Lung (tissue), 12 donors: ENCODE results near the gene GRID1. TPM values are rescaled to one million over a fixed set of nuclear protein-coding genes. Genes with fewer than 3 reads are reported as not detected.

Source experiments
- ATAC-seq: fragments of 200-7000 bp; cut with Tn5 transposase; one replicate; pipeline ENCODE4 v1.9.1; 2020; ENCODE audit warnings: moderate number of reproducible peaks; ENCODE audit not compliant: insufficient read depth, low FRiP score
- DNase-seq, 3 donors: peaks; one replicate each; pipeline ENCODE4 v3.0.0-alpha.2; 2013 to 2017
- H3K27ac ChIP-seq, 2 donors: one replicate each; pipeline ENCODE4 v1.5.1; 2013; ENCODE audit warnings: mild to moderate bottlenecking in 2 of 2, moderate library complexity in 2 of 2, control low read depth in 1 of 2, inconsistent platforms in 1 of 2, low read depth in 1 of 2, low read length in 1 of 2
- H3K27me3 ChIP-seq, 3 donors: one replicate each; pipeline ENCODE4 v1.5.1; 2013; ENCODE audit warnings: low read length in 2 of 3; ENCODE audit not compliant: control insufficient read depth in 3 of 3, insufficient read depth in 3 of 3
- H3K36me3 ChIP-seq, 4 donors: one replicate each; pipeline ENCODE4 v1.5.1; 2013; ENCODE audit warnings: low read length in 4 of 4, mild to moderate bottlenecking in 1 of 4, moderate library complexity in 1 of 4; ENCODE audit not compliant: control insufficient read depth in 4 of 4, insufficient read depth in 4 of 4
- H3K4me1 ChIP-seq, 5 donors: one replicate each; pipeline ENCODE4 v1.5.1; 2013; ENCODE audit warnings: low read length in 5 of 5, mild to moderate bottlenecking in 2 of 5, moderate library complexity in 1 of 5; ENCODE audit not compliant: control insufficient read depth in 5 of 5, insufficient read depth in 5 of 5
- H3K4me3 ChIP-seq: one replicate; pipeline ENCODE4 v1.5.1; 2013; ENCODE audit warnings: mild to moderate bottlenecking, control low read depth, moderate library complexity
- H3K9ac ChIP-seq, 2 donors: one replicate each; pipeline ENCODE4 v1.5.1; 2013; ENCODE audit warnings: low read length in 2 of 2, control low read depth in 1 of 2; ENCODE audit not compliant: insufficient read depth in 1 of 2
- H3K9me3 ChIP-seq, 4 donors: one replicate each; pipeline ENCODE4 v1.5.1; 2013; ENCODE audit warnings: low read length in 3 of 4, mild to moderate bottlenecking in 1 of 4, moderate library complexity in 1 of 4; ENCODE audit not compliant: control insufficient read depth in 4 of 4, insufficient read depth in 3 of 4
- WGBS, 2 donors: extraction: QIAGEN DNeasy Blood & Tissue Kit; methylation state at CpG; one replicate each; pipeline ENCODE4 v1.1.7; 2013; 5-methylcytosine and 5-hydroxymethylcytosine counted together
- polyA plus RNA-seq, 2 donors: library from polyadenylated mRNA; stranded (reverse); fragments of 200-250 nt; gene quantifications; one replicate each; pipeline ENCODE4 v1.2.1, GENCODE V29; 2013
- total RNA-seq, 2 donors: library from RNA; depleted of rRNA in 1 of 2; stranded (reverse); fragments of >200 nt in 1 of 2; gene quantifications; one replicate each; pipeline ENCODE4 v1.2.1, GENCODE V29; 2014 to 2021
- TF ChIP-seq, protein P1 (sequence below): IDR thresholded peaks from 2 replicates; pipeline ENCODE4 v1.5.1; 2012; ENCODE audit warnings: mild to moderate bottlenecking; ENCODE audit errors: control extremely low read depth, extremely low read depth
- donor health status: control.
- donor health status: control.
- donor health status: Bipolar disorder and iron deficiency.
- donor health status: healthy.
- donor health status: DM: yes; HTN: yes; CAD: no.

The GRID1 gene
- total and polyA plus RNA-seq, 4 donors, result 1.1 to 3.6 (median 2.2) TPM

DNA sequence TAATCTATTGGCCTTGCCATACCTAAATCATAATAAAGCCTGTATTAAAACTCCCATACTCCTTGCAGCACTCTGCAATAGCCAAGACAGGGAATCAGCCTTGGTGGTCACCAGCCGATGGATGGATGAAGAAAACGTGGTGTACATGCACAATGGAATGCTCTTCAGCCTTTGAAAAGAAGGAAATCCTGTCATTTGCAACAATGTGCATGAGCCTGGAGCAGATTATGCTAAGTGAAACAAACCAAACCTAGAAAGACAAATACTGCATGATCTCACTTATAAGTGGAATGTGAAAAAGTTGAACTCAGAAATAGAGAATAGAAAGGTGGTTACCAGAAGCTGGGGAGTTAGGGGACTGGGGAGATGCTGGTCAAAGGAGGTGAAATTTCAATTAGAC lies 218.5 kb downstream of the GRID1 start:
- H3K27me3 ChIP-seq, result no peaks in the 10 kb centered on the region
- H3K27ac ChIP-seq, result no peak overlapping the region
- H3K9me3 ChIP-seq, result peaks cover 0 to 2% (median 0%) of the 10 kb centered on the region in 4 donors
- no peak for DNase-seq
- no peaks in the 10 kb centered on the region for H3K4me1 ChIP-seq
- no peaks in the 10 kb centered on the region for H3K36me3 ChIP-seq
- WGBS, 2 donors, result 60 to 71% methylated on average over 2 of the region's 2 CpGs
- no peak overlapping the region for H3K4me3 ChIP-seq
- ATAC-seq, result no peak
- no peak overlapping the region for H3K9ac ChIP-seq
- TF ChIP-seq, protein P1, sequence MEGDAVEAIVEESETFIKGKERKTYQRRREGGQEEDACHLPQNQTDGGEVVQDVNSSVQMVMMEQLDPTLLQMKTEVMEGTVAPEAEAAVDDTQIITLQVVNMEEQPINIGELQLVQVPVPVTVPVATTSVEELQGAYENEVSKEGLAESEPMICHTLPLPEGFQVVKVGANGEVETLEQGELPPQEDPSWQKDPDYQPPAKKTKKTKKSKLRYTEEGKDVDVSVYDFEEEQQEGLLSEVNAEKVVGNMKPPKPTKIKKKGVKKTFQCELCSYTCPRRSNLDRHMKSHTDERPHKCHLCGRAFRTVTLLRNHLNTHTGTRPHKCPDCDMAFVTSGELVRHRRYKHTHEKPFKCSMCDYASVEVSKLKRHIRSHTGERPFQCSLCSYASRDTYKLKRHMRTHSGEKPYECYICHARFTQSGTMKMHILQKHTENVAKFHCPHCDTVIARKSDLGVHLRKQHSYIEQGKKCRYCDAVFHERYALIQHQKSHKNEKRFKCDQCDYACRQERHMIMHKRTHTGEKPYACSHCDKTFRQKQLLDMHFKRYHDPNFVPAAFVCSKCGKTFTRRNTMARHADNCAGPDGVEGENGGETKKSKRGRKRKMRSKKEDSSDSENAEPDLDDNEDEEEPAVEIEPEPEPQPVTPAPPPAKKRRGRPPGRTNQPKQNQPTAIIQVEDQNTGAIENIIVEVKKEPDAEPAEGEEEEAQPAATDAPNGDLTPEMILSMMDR, result no peak

DNA sequence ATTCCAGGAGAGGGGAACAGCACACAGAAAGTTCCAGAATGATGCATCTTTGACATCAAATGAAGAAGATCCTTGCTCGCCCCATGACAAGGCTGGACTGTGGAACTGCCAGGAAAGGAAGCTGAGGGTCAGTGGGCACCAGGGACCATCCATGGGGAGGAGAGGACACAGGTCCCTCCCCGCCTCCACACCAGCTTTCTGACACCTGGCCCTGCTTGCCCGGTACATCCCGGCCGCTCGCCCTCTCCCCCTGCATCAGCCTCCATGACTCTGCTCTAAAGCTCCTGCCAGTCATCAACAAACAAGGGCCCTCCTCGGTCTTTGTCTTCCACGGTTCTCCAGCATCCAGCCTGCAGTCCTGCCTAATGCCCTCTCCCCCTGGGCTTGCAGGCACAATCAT lies 222.3 kb downstream of the GRID1 start:
- Histone ChIP-seq H3K9me3 (peaks cover 0 to 3% (median 0%) of the 10 kb centered on the region in 4 donors), H3K27ac (no peak overlapping the region), H3K36me3 (no peaks in the 10 kb centered on the region), H3K27me3 (no peaks in the 10 kb centered on the region), H3K9ac (no peak overlapping the region), H3K4me1 (no peaks in the 10 kb centered on the region), H3K4me3 (no peak overlapping the region)
- no peak for DNase-seq
- 86 to 90% methylated on average over 5 to 8 of the region's 8 CpGs for WGBS, 2 donors
- no peak for ATAC-seq
- TF ChIP-seq, protein P1, result no peak

DNA sequence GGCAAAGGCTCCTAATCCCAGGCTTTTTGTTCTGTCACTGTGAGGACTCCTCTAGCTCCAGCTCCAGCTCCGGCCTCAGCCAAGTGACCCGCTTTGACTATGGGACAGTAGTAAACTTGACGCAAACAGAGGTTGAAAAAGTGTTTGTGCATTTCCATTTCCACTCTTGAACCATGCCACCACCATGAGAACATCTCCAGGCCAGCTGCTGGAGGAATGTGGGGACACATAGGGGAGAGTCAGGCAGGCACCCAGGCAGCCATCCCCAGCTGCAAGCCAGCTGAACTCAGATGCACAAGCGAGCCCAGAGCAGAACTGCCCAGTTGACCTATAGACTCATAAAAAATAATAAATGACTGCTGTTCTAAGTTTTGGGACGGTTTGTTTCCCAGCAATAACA lies 224.7 kb downstream of the GRID1 start:
- Histone ChIP-seq H3K4me3 (no peak overlapping the region), H3K27ac (no peak overlapping the region), H3K4me1 (no peaks in the 10 kb centered on the region), H3K27me3 (no peaks in the 10 kb centered on the region), H3K9me3 (peaks cover 0 to 2% (median 0%) of the 10 kb centered on the region in 4 donors), H3K36me3 (no peaks in the 10 kb centered on the region), H3K9ac (no peak overlapping the region)
- no peak for DNase-seq
- TF ChIP-seq, protein P1, result no peak
- ATAC-seq, result no peak
- 83 to 88% methylated on average over 5 of the region's 5 CpGs for WGBS, 2 donors

DNA sequence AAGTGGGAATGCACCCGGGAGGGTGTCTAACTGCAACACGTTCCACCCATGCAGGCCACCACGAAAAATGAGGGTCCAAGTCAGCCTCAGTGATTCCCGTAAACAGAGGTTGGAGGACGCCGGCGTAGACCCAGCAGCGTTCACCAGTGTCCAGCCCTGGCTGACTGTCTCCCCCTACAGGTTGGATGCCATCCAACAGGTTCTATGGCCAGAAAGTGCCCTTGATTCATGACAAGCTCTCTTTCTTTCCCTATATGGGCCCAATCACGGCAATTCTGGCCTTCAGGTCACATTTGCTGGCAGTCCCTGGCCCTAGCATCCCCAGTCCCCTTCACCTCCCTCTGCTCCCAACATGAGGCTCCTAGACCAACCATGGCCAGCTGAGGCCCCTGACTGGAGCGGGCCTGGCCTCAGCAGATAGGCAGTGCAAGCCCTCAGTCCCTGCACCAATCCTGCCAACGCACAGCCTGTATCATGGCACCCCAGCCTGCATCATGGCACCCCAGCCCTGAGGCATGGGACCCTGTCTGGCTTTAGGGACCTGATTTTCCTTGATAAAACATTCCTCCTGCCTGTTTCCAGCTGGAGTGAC lies 227.4 kb downstream of the GRID1 start:
- Histone ChIP-seq H3K27ac (no peak overlapping the region), H3K27me3 (no peaks in the 10 kb centered on the region), H3K4me3 (no peak overlapping the region), H3K9ac (no peak overlapping the region), H3K4me1 (no peaks in the 10 kb centered on the region), H3K36me3 (no peaks in the 10 kb centered on the region), H3K9me3 (peaks cover 0 to 2% (median 0%) of the 10 kb centered on the region in 4 donors)
- no peak for ATAC-seq
- peak in 2 of 3 donors; percentile 22 to 23 for DNase-seq
- WGBS, 2 donors, result 80 to 84% methylated on average over 11 of the region's 11 CpGs
- TF ChIP-seq, protein P1, result no peak
